Retina (tissue), 1 donor: ENCODE results near the gene COMP.
"Not testable (repeated sequence)": the region's sequence is repeated elsewhere in the genome, so short reads cannot be mapped to it uniquely, and the experiment has no call there.

Experiments used
- DNase-seq: peaks from one replicate; pipeline ENCODE4 v3.0.0-alpha.2; 2016

Gene COMP

DNA sequence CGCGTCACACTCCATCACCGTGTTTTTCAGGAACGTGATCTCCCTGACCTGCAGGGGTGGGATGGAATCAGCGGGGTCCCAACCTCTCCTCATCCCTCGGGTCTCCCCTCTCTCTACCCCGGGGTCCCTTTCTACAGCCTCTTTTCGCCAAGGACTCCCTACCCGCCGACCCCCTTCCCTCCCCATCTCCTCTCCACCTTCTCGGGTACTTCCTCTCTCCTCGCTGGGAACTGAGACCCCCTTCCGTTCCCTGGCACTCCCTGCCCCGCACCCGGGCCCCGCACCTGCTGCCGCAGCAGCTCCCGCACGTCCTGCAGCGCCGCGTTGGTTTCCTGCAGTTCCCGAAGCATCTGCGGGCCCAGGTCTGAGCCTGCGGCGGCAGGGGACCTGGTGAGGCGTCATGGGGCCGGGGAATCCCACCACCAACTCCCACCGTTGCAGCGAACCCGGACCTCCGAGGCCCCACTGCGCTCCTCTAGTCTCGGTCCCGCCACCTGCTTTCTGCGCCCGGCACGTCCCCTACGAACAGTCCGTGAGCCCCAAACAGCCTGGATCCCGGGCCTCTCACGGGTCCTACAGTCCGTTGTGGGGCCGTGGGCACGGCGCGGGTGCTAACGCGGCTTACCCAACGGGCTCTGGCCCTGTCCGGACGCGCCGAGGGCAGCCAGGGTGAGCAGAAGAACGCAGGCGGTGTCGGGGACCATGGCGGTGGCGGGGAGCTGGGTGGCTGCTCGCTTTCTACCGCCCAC lies at the start of gene COMP:
COMP (minus strand) TSS at position 740 of the 749 bp plus-strand sequence; CDS start at position 704, 36 bp downstream.
- DNase-seq, result no peak

DNA sequence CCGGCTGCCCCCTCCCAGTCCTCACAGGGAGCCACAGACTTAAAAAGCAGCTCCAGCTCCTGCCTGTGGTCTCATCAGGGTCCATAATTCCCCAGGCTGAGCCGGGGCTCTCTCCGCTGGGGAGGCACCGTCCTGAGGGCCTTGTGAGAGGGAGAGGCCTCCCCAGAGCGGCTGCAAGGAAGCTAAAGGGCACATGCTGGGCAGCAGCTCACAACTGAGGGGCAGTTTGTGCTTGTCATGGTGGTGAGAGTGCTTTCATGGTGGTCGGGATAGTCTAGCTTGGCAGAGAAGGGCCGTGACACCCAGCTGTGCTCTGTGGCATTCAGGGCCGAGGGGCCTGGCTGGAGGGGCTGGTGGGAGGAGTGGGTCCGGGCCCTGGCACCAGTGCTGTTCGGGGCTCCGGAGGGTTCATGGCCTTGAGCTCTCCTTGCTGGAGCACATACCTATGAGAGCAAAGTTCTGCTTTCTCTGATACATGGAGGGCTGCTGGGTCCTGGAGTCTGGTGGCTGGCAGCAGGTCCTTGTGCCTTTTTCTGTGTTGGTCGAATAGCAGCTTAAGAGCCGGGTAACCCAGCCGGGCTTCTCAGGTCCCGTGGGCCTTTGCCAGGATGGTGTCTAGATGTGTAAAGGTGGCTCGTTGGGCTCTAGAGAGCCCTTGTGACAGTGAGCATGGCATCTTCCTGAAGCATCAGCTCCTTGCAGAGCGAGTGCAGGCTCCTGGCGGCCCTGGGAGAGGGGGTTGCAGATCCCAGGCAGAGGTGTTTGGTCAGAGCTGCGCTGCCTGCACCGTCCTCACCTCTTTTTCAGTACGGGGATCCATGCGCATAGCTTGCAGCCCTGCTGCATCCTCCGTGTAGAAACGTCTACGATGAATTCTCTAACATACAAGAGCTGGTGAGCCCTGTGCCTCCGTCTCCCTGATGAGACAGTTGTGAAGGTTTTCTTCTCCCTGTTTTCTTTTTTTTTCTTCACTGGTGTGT lies 49.5 kb upstream of the COMP start:
- DNase-seq, result no peak

DNA sequence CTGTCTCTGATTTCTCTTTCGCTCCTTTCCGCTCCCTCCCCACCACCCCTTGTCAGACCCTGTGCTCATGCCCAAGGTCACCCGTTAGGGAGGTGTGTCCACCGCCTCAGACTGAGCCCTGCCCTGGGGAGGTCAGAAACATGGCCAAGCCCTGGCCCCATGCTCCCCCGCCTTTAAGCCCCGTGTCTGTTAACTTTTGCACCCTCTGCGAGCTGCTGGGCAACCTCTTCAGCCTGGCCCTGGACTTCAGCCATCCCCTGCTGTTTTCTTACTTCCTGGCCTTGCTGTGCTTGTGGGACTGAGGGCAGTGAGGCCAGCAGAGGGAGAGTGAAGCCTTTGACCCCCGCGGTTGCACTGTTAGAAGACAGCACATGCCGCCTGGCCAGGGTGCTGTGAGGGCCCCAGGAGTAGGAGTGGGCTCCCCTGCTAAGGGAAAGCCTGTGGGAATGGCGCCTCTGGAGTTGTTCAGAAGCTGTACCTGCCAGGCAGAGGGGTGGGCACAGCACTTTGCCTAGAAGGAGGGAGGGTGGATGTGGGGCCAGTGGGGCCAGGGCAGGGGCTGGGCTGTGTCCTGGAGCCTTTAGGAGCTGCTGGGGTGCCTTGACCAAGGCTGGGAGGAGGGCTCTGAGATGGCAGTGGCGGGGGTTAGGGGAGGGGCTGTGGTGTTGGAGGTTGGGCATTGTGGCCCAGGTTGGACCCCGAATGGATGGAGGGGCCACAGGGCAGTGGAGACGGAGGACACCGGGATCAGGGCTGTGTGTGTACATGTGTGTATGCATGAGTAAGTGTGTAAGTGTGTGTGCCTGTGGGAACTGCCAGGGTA lies 48.6 kb upstream of the COMP start:
- no peak for DNase-seq

DNA sequence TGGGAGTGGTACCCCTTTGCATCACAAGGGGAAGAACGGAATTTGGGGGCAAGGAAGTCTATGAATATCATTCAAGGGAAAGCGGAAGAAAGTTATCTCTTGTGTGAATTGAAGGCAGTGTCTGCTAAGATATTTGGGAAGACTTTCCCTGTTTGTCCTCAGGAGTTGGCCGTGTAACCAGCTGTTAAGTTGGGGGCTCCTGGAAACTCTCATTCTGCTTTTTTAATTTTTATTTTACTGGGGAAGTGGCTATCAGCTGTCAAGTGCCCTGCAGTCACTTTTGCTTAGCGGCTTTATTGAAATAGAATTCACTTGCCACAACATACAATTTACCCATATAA lies 43.5 kb upstream of the COMP start:
- no peak for DNase-seq

DNA sequence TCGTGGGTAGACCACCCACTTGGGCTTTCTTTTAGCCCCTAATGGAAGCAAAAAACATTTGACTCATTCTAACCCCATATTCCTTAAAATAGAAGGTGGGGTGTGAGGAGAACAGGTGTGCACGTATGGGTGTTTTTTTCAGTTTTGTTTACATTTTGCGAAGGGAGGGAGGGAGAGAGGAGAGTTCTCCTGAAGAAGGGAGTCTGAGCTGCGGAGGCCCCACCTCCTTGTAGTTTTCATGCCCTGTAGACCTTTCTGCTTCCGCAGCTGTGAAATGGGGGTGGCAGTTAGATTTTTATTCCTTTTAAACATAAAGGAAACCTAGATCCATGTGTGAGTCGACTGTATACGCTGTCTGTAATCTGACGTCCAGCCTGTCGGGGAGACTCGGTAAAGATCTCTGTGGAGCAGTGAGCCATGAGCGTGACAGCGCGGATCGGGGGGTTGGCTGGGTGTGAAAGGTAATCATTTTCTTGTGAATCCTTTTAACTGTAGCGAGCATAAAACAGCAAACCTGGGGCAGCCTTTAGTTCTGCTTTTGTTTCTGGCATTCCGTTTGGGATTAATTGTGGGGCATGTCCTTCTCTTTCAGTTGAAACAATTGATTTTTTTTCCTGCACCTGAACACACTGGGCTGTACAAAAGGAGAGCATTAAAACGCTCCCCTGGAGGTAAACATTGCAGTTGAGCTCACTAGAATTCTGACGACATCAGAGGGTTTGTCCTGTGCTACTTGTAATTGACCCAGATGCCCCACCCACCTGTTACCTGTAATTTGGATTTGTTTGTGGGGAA lies 42.9 kb upstream of the COMP start:
- DNase-seq, result no peak

DNA sequence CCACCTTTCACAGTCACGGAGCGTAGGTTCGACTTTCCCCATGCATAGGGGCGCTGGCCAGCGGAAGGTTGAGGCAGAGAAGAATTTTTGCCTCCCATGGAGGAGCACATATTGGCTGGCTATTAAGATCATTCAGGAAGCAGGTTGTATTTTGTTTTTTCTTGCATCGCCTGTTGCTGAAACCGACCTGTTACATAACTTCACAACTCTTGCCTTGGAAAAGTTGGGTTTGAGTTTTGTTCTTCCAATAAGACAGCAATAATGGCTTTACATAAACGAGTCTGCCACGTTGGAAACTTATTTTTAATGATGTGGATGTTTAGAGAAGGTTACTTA lies 42.0 kb upstream of the COMP start:
- DNase-seq, result no peak

DNA sequence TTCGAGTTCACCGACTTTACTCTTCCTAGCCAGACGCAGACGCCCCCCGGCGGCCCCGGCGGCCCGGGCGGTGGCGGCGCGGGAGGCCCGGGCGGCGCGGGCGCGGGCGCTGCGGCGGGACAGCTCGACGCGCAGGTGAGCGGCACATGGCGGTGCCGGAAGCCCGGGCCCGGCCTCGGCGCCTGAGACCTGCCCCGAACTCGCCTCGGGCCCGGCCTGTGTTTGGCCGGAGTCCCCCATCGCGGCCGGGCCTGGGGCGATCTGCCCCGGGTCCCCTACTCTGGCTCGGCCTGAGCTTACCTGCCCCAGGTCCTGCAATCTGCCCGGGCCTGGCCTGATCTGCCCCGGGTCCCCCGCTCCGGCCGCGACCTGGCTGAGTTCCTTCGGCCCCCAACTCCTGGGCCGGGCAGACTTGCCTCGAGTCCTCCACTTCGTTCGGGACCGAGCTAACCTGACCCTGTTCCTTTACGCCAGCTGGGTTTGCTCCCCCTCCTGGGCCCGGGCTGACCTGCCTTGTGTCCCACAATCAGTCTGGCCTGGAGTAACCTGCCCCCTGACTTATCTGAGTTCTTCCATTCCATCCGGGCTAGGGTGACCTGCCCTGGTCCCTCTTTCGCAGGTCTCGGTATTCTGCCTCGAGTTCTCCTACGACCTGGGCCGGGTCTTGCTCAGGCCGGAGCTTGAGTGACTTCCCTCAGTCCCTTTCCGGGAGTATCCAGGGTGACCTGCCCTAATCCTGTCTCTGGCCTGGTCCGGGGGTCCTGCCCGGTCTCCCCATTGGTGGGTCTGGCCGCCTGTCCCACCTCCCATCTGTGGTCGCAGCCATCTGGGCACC lies 41.4 kb upstream of the COMP start:
- peak; percentile 50 for DNase-seq

DNA sequence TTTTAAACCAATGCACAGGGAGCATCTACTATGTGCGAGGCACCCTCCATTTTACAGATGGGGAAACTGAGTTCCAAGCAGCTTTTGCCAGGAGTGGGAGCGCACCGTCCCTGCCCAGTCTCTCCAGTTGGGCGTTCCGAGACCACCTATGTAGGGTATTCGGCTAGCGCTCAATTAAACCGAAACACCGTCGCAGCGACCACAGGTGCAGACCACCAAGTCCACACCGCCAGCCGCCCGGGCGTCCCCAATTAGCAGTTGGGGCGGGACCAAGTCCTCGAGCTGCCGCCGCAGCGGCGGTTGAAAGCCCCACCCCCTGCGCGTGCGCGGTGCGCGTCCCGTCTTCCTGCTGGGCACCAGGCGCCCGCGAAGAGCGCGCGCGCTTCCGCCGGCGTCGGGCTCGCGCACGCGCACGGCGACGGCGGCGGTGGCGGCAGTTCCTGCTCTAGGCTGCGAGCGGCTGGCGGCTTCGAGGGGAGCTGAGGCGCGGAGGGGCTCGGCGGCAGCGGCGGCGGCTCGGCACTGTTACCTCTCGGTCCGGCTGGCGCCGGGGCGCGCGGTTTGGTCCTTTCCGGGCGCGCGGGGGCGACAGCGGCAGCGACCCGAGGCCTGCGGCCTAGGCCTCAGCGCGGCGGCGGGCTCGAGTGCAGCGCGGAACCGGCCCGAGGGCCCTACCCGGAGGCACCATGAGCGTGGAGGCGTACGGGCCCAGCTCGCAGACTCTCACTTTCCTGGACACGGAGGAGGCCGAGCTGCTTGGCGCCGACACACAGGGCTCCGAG lies 40.6 kb upstream of the COMP start, which contains the start of gene UPF1:
UPF1 (plus strand) TSS at position 436 of the 782 bp plus-strand sequence; CDS start at position 687, 251 bp downstream.
- DNase-seq, result peak; percentile 93

DNA sequence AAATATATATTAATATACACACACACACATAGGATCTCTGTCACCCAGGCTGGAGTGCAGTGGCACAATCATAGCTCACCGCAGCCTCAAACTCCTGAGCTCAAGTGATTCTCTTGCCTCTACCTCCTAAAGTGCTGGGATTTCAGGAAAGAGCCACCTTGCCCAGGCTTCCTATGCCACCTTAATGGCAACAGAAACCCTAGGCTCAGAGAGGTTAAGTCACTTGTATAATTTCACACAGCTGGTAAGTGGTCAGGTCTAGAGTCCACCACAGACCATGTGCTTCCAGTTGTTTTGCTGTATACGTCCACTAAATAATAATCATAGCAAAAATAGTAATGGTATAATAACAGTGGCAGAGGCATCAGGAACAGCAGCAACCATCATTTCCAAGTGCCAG lies 39.4 kb upstream of the COMP start:
- DNase-seq, result no peak

DNA sequence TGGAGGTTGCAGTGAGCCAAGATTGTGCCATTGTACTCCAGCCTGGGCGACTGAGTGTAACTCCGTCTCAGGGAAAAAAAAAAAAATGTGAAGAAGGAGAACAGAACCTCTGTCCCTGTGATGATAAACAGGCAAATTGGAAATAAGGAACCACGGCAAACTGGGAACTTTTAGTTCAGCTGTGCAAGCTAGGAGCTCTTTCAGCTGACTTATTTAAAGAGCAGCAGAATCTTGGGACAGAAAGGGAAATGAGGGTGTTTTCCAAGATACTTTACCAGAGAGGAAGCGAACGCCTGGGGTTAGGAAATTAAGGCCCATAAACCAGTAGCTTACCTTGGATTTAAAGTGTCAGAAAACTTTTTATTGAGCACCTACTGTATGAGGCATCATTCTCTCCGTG lies 37.7 kb upstream of the COMP start:
- DNase-seq, result no peak

DNA sequence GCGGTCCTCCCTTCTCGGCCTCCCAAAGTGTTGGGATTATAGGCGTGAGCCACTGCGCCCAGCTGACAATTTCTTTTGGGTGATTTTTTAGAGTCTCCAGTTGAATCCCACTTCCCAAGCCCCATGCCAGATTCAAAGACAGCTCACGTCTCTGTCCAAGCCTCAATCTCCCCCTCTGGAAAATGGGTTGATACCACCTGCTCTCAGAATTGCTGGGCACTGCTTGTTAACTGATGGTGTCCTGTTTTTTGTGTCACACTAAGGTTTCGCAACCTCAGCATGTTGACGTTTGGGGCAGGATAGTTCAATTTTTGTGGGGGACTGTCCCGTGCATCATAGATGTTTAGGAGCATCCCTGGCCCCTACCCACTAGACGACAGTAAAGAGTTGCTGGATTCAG lies 26.5 kb upstream of the COMP start:
- DNase-seq, result no peak

DNA sequence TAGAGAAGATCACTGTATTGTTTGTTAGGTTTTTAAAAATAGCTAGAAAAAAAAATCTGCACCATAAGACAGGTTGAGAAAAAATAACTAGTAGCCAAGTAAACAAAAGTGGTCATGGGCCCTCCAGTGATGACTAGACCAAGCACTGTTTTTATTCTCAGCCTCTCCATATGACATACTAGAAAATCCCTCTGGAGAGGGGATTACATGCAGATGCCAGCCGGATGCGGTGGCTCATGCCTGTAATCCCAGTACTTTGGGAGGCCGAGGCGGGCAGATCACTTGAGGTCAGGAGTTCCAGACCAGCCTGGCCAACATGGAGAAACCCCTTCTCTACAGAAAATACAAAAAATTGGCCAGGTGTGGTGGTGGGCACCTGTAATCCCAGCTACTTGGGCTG lies 25.5 kb upstream of the COMP start:
- DNase-seq, result not testable (repeated sequence)

DNA sequence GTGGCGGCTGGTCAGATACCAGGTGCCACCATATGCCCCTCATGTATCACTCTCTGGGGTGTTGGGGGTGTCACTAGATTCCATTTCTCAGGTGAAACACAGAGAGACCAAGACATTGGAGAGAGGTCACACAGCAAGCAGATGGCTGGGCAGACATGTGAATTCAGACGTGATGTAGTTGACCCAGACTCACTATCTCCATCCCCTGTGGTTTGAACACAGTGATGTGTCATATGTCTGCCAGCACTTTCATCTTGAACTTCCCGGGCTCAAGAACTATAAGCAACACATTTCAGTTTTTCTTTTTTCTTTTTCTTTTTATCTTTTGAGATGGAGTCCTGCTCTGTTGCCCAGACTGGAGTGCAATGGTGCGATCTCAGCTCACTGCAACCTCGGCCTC lies 24.6 kb upstream of the COMP start:
- no peak for DNase-seq

DNA sequence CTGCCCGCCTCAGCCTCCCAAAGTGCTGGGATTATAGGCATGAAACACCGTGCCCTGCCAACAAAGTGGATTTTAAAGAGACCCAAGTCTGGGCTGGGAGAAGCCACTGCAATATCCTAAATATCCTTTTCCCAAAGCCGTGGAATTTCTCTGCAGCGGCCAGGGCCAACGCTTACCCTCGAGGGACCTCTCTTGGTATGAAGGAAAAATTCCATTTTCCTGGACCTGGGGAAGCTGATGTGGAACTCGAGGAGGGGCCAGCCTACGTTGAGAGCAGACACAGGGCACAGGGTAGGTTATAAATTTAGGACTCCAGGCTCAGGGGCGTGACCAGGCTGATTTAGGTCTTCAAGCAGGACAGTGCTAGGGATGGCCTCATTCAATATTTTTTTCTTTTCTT lies 23.0 kb upstream of the COMP start:
- DNase-seq, result no peak

DNA sequence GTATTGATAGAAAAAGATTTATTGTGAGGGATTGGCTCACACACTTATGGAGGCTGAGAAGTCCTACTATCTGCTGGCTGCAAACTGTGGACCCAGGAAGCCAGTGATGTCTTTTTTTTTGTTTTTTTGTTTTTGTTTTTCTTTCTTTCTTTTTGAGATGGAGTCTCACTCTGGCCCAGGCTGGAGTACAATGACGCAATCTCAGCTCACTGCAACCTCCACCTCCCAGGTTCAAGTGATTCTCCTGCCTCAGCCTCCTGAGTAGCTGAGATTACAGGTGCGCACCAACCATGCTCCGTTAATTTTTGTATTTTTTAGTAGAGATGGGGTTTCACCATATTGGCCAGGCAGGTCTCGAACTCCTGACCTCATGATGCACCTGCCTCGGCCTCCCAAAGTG lies 20.5 kb upstream of the COMP start:
- not testable (repeated sequence) for DNase-seq

DNA sequence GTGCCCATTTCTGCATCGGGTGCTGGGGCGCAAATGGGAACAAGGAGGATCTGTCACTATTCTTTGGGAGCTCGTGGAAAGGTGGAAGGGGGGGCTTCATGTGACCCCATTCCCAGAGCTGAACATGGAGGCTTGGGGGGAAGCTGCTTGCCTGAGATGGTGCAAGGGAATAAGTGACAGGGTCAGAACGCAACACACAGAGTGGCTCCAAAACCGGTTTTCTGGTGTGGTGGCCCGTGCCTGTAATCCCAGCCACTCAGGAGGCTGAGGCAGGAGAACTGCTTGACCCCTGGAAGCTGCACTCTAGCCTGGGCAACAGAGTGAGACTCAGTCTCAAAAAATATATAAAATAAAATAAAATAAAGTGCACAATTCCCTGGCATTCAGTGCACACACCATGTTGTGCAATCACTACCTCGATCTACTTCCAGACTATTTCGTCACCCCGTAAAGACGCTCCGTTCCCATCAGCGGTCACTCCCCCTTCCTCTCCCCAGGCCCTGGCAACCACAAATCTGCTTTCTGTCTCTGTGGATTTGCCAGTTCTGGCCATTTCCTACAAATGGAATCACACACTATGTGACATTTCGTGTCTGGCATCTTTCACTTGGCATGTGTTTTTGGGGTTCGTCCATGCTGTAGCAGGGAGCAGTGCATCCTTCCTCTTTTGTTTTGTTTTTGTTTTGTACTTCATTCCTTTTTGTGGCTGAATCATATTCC lies 18.2 kb upstream of the COMP start:
- no peak for DNase-seq

DNA sequence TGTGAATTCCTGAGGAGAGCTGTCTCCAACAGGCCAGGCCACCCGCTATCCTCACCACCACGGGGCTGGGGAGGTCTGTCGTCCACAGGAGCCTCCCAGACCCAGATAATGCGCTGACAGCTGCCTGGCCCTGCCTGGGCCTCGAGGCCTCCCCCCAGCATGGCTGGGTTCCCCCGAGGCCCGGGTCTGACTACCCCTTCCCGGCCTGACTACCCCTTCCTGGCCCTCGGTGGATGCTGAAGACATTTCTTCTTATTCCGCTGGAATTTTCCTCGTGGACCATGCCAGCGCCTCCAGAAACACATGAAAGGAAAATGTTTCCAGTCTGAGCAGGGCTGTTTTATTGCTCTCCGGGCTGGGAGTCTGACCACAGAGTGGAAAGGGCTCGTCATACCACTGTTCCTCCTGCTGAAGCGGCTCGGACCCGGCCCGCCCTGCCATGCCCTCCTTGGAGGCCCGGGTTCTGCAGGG lies 16.8 kb upstream of the COMP start:
- no peak for DNase-seq

DNA sequence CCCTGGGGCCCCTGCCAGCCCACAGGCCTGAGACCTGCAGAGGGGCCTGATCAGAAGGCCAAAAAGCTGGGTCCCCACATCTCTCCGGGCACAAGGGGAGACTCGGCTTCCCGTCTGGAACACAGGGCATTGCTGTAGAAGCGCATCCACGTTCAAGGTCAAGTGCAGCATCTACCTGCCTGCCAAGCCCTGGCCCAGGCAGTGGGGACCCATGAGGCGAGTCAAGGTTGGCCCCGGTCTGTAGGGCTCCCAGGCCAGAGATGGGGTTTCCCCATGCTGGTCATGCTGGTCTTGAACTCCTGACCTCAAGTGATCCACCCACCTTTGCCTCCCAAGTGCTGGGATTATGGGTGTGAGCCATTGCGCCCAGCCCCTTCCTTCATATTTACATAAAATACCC lies 13.5 kb upstream of the COMP start:
- no peak for DNase-seq

DNA sequence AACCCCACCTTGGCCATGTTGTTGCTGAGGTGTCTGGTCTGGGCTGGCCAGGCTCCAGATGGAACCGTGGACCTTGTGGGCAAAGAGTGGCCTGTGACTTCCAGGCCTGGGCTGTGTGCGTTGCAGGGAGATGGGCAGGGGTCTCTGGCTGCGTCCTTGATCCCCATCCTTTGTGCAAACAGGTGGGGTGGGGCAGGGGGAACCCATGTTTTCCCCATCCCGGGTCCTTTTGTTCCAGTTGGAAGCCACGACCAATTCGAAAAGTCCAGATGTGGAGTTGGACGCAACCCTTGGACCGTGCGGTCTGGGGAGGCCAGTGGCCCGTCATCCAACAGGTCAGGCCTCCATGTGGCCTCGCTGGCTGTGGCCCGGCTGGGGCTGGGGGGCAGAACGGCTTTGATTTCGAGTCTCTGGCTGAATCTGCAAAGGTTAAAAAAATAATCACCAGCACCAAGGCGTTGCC lies 13.1 kb upstream of the COMP start:
- no peak for DNase-seq
